Measurements from ENCODE around the gene S100A11.
A peak's percentile ranks its signal among the peaks of the same experiment; 100 is the strongest.

Gene S100A11

DNA sequence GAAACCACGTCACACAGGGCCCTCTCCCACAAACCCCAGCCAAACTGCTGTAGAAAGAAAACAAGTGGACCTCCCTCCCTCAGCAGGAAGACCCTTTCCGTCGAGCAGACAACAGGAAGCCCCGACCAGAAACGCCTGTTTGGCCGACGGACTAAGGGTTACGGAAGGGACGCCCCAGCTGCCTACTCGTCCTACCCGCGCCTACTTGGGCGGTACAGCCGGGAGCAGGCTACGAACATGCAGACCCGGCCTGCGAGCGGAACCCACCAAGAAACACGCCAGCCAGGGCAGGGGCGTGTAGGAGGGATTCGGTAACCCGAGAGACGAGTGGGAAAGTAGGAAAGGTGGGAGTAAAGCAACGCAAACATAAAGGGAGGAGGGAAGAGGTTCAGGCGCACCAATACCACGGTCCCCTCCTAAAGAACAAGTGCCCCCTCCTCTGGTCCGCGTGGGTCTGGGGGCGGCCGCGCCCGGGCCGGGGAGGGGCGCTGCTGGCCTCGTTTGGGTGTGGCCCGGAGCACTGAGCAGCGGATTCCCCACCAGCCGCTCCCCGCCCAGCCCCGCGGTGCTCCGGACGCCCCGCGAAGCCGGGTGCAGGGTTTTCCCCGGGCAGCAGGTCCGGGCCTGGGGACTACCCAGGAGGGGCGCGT lies 43.6 kb downstream of the S100A11 start:
- Histone ChIP-seq H2AFZ (ENCODE audit: low read depth, low read length, severe bottlenecking) (peak overlapping the region; percentile 94), H3K27me3 (ENCODE audit: low read length) (no peaks in the 10 kb centered on the region), H3K4me3 (ENCODE audit: insufficient read depth, low read length, poor library complexity, severe bottlenecking) (peak overlapping the region; percentile 62), H3K27ac (ENCODE audit: low read depth, low read length) (no peak overlapping the region), H4K20me1 (ENCODE audit: low read depth, low read length) (no peaks in the 10 kb centered on the region), H3K9ac (ENCODE audit: low read length) (peak overlapping the region; percentile 63), H3K36me3 (ENCODE audit: low read length) (no peaks in the 10 kb centered on the region), H3K4me2 (ENCODE audit: low read depth, low read length, poor library complexity, severe bottlenecking) (peak overlapping the region; percentile 51), H3K9me3 (ENCODE audit: insufficient read depth, low read length) (no peaks in the 10 kb centered on the region), H3F3A (ENCODE audit: insufficient read depth) (peaks cover 10% of the 10 kb centered on the region), H3K9me2 (replicated peaks; ENCODE audit: insufficient read depth, low read length) (no peaks in the 10 kb centered on the region), H3K79me2 (ENCODE audit: insufficient read depth, low read length) (no peaks in the 10 kb centered on the region)
- TF ChIP-seq EZH2phosphoT487 (conservative IDR thresholded peaks at IDR 0.05; ENCODE audit: low read length), result no peak
- TF ChIP-seq, protein P1, sequence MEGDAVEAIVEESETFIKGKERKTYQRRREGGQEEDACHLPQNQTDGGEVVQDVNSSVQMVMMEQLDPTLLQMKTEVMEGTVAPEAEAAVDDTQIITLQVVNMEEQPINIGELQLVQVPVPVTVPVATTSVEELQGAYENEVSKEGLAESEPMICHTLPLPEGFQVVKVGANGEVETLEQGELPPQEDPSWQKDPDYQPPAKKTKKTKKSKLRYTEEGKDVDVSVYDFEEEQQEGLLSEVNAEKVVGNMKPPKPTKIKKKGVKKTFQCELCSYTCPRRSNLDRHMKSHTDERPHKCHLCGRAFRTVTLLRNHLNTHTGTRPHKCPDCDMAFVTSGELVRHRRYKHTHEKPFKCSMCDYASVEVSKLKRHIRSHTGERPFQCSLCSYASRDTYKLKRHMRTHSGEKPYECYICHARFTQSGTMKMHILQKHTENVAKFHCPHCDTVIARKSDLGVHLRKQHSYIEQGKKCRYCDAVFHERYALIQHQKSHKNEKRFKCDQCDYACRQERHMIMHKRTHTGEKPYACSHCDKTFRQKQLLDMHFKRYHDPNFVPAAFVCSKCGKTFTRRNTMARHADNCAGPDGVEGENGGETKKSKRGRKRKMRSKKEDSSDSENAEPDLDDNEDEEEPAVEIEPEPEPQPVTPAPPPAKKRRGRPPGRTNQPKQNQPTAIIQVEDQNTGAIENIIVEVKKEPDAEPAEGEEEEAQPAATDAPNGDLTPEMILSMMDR (IDR thresholded peaks at IDR 0.05; ENCODE audit: insufficient read depth, low read length, poor library complexity, severe bottlenecking), result no peak

DNA sequence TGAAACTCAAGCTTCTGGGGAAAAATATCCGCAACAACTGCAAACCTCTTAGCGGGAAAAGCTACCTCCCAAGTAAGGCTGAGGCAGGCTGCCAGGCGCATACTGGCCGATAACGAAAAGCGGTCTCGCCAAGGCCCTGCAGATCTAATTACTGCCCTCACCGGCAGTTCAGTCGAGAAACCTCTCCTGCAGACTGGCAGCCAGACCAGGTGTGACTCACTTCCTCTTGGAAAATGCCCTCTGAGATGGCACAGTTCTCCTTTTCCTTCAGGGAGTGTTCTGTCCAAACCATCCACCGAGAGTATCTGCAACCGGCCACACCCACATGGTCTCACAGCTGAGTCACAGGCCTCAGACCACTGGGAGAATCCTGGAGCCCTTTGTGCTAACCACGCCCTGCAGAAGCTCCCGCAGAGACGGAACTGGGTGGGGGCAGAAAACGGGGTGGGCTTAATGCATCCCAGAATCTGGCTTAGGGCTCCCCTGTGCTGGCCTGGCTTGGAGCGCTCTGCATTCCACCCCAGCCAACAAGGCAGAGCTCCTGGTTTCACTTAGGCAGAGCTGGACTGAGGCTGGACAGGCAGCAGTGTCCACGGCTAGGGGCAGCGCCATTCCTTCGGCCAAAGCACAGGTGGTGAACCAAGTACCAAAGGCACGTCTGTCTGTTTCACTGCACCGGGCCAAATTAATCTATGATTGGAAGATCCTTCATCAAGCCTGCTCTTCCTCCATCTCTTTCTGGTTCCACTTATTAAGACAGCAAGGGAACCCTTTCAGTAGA lies 44.3 kb downstream of the S100A11 start:
- H3F3A ChIP-seq (ENCODE audit: insufficient read depth), result peaks cover 10% of the 10 kb centered on the region
- H3K36me3 ChIP-seq (ENCODE audit: low read length), result no peaks in the 10 kb centered on the region
- no peaks in the 10 kb centered on the region for H3K27me3 ChIP-seq (ENCODE audit: low read length)
- H3K79me2 ChIP-seq (ENCODE audit: insufficient read depth, low read length), result no peaks in the 10 kb centered on the region
- peak overlapping the region; percentile 94 for H2AFZ ChIP-seq (ENCODE audit: low read depth, low read length, severe bottlenecking)
- H3K9ac ChIP-seq (ENCODE audit: low read length), result peak overlapping the region; percentile 63
- H3K9me2 ChIP-seq (replicated peaks; ENCODE audit: insufficient read depth, low read length), result no peaks in the 10 kb centered on the region
- peak overlapping the region; percentile 62 for H3K4me3 ChIP-seq (ENCODE audit: insufficient read depth, low read length, poor library complexity, severe bottlenecking)
- TF ChIP-seq, protein P1 (IDR thresholded peaks at IDR 0.05; ENCODE audit: insufficient read depth, low read length, poor library complexity, severe bottlenecking), result no peak
- no peak for TF ChIP-seq EZH2phosphoT487 (conservative IDR thresholded peaks at IDR 0.05; ENCODE audit: low read length)
- no peaks in the 10 kb centered on the region for H4K20me1 ChIP-seq (ENCODE audit: low read depth, low read length)
- no peaks in the 10 kb centered on the region for H3K9me3 ChIP-seq (ENCODE audit: insufficient read depth, low read length)
- H3K4me2 ChIP-seq (ENCODE audit: low read depth, low read length, poor library complexity, severe bottlenecking), result peak overlapping the region; percentile 51
- no peak overlapping the region for H3K27ac ChIP-seq (ENCODE audit: low read depth, low read length)

DNA sequence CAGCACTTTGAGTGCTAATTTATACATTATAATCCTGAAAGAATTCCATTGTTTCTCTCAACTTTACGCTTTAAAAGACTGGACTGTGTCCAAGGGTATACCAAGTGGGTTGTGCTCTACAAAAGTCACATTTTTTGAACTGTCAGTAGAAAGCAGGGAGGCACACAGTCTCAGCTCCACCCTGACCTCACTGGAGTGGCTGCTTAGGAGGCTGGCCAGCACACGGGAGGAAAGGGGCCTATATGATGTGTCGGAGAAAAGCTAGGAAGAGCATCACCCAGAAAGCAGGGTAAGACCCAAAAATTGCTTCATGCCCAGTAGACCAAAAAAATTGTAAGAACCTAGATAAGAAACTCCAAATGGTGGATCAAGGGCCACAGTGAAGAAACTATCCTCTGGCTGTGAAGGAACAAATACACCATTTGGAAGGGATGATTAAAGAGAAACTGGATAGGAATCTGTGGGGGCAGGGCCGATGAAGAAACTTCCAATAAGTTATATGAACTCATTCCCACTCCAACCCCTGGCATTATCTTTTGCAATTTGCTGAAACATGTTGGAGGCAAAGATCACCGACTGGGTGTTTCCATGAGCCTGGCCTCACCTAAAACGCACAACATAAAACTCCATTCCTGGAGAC lies 45.0 kb downstream of the S100A11 start:
- TF ChIP-seq, protein P1 (IDR thresholded peaks at IDR 0.05; ENCODE audit: insufficient read depth, low read length, poor library complexity, severe bottlenecking), result no peak
- TF ChIP-seq EZH2phosphoT487 (conservative IDR thresholded peaks at IDR 0.05; ENCODE audit: low read length), result no peak
- Histone ChIP-seq H3K27ac (ENCODE audit: low read depth, low read length) (no peak overlapping the region), H3K27me3 (ENCODE audit: low read length) (no peaks in the 10 kb centered on the region), H3K4me3 (ENCODE audit: insufficient read depth, low read length, poor library complexity, severe bottlenecking) (no peak overlapping the region), H3K4me2 (ENCODE audit: low read depth, low read length, poor library complexity, severe bottlenecking) (peak overlapping the region; percentile 51), H2AFZ (ENCODE audit: low read depth, low read length, severe bottlenecking) (no peak overlapping the region), H3K9me3 (ENCODE audit: insufficient read depth, low read length) (no peaks in the 10 kb centered on the region), H3K9me2 (replicated peaks; ENCODE audit: insufficient read depth, low read length) (no peaks in the 10 kb centered on the region), H3K36me3 (ENCODE audit: low read length) (no peaks in the 10 kb centered on the region), H3K79me2 (ENCODE audit: insufficient read depth, low read length) (no peaks in the 10 kb centered on the region), H4K20me1 (ENCODE audit: low read depth, low read length) (no peaks in the 10 kb centered on the region), H3K9ac (ENCODE audit: low read length) (no peak overlapping the region), H3F3A (ENCODE audit: insufficient read depth) (peaks cover 10% of the 10 kb centered on the region)

Measured in SU-DHL-6 (cell line).